Astrocyte of the cerebellum (primary cell): ENCODE data around the gene LRP5.
A peak's percentile ranks its signal among the peaks of the same experiment; 100 is the strongest.

Source experiments
- DNase-seq: peaks from one replicate; pipeline ENCODE4 v3.0.0-alpha.2; 2011; ENCODE audit warnings: low read depth
- H3K4me3 ChIP-seq: 2 replicates; pipeline ENCODE4 v1.5.1; 2011; ENCODE audit warnings: mild to moderate bottlenecking, low read depth, low read length, moderate library complexity
- in situ Hi-C: cut with HindIII; loops from 2 replicates; pipeline ENCODE4 v1.10.0; 2017; ENCODE audit warnings: low sequenced_read_pairs
- TF ChIP-seq, protein P1 (sequence below): IDR thresholded peaks from 2 replicates; pipeline ENCODE4 v1.5.1; 2012; ENCODE audit warnings: low read length, low read depth, moderate library complexity, mild to moderate bottlenecking; ENCODE audit errors: missing control alignments

LRP5 gene

DNA sequence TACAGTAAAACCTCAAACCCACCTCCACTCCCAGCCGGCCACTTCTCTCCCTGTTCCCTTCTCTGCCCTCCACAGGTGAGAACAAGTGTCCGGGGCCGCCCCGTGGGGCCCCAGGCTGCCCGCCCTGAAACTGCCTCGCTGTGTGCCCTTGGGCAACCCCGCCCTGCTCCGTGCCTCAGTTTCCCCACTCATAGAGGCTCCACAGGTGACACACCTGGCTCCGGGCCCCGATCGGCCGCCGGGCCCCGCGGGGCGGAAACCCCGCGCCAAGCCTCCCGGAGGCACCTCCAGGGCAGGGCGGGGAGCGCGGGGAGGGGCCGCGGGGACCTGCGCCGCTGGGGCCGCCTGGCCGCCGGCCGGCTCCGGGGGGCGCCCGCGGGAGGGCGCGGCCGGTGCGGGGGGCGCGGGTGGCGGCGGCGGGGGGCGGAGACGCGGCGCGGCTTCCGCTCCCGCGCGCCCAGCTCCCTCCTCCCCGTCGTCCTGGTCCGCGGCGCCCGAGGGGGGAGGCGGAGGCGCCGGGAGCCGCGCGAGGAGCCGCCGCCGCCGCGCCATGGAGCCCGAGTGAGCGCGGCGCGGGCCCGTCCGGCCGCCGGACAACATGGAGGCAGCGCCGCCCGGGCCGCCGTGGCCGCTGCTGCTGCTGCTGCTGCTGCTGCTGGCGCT, at the start of gene LRP5:
LRP5 (plus strand) TSS at position 475 of the 663 bp plus-strand sequence; CDS start at position 599, 124 bp downstream.
- DNase-seq: no peak
- in situ Hi-C loops: no loop called here
- peak within 1 kb of the TSS; percentile 59 for H3K4me3 ChIP-seq
- TF ChIP-seq, protein P1, sequence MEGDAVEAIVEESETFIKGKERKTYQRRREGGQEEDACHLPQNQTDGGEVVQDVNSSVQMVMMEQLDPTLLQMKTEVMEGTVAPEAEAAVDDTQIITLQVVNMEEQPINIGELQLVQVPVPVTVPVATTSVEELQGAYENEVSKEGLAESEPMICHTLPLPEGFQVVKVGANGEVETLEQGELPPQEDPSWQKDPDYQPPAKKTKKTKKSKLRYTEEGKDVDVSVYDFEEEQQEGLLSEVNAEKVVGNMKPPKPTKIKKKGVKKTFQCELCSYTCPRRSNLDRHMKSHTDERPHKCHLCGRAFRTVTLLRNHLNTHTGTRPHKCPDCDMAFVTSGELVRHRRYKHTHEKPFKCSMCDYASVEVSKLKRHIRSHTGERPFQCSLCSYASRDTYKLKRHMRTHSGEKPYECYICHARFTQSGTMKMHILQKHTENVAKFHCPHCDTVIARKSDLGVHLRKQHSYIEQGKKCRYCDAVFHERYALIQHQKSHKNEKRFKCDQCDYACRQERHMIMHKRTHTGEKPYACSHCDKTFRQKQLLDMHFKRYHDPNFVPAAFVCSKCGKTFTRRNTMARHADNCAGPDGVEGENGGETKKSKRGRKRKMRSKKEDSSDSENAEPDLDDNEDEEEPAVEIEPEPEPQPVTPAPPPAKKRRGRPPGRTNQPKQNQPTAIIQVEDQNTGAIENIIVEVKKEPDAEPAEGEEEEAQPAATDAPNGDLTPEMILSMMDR: no peak

DNA sequence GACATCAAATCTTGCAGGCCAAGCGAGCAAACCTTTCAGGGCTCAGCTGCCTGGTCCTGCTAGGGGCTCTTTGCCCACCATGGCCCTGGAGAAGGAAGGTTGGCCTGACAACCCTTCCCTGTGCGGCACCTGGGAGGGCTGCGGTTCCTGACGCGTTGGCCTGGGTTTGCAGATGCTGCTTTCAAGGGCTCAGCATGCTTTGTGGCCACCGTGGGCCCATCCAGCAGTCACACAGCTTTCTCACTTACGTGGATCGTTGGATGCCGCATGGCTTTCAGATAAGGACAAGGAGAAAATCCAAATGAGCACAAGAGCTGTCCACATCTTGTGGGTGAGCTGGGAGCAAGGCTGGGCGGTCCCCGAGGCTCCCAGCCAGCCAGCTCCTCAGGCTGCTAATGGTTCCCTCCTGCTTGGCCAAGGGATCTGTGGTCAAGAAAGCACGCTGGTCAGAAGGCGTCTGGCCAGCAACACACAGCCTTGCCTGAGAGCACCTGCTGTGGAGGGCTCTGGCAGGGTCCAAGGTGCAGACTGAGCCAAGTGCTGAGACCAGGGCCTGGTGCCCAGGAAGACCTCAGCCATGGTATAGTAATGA, 48.9 kb upstream of the LRP5 start:
- TF ChIP-seq, protein P1: no peak
- H3K4me3 ChIP-seq: no peak overlapping the region
- DNase-seq: peak; percentile 34
- in situ Hi-C loops: no loop called here

DNA sequence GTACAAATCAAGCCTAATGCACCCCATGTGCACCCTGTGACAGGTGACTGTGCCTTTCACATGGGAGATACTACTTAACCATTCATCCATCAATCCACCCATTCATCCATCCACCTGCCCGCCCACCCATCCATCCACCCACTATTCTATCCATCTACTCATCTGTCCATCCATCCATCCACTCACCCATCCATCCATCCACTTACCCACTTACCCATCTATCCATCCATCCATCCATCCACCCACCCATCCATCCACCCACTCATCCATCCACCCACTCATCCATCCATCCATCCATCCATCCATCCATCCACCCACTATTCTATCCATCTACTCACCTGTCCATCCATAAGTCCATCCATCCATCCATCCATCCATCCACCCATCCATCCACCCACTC, 48.1 kb upstream of the LRP5 start:
- DNase-seq: no peak
- TF ChIP-seq, protein P1: no peak
- in situ Hi-C loops: no loop called here
- no peak overlapping the region for H3K4me3 ChIP-seq

DNA sequence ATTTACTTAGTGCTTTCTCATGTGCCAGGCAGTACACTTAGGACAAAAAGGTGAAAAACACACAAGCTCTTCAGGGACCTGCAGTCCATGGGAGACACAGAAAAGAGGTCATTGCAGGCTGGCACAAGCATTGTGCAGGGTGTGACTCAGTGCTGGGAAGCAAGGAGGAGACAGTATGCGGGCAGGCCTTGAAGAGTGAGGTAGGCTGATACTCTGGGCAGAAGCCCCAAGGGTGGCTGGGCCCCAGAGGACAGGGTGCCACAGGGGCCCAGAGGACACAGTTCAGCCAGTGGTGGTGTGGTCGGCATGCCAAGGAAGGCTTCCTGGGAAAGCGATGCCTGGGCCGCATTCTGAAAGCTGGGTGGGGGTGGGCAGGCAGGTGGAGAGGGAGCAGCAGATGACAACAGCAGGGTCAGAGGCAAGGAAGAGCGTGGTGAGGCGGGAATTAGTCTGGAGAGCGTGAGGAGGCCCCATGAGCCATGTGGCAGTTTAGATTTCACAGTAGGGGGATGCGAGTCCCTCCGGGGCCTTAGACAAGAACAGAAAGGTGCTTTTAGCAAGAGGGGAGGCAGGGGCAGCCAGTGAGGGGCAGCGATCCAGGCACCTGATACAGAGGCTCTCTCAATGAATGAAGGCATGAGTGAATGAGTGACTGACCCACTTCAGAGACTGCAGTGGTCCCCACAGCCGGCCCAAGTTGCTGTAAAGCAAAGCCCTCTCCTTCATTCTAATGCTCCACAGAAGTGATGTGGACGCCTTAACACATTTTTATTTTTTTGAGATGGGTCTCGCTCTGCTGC, 47.5 kb upstream of the LRP5 start:
- in situ Hi-C loops: loop anchor here (5.0 kb wide), 1 partner anchor 53 kb away; the partner anchor contains the start of gene KMT5B
- H3K4me3 ChIP-seq: no peak overlapping the region
- TF ChIP-seq, protein P1: no peak
- DNase-seq: no peak

DNA sequence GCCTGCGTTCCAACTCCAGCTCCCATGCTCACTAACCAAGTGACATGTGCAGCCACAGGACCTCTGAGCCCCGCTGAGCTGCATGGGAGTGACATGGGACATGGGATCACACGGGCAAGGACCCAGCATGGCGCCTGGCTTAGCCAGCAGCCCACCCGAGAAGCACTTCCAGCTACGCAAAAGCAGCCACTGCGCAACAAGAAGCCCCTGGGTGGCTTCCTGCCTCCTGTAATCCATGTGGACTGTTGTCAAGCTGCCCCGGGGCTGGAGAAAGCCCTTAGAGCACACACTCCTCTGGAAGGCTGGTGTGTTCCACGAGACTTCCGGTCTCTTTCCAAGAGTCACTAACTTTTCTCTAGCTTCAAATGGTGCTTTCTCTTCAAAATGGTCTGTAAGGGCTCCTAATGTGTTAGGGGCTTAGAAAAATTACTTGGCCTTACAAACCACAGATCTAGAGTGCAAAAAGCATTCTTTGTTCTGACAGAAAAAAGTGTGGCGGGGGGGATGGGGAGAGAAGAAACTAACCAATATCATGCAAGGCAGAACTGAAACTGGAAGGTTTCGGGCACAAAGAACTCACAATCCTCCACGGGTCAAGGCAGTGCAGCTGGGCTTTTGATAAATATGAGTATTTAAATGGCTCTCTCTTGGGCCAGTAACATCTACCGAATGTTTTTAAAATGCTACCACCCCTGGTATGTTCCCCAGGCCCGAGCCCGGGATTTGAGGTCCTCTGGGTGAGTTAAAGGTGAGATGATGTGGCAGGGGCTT, 46.1 kb upstream of the LRP5 start:
- H3K4me3 ChIP-seq: no peak overlapping the region
- in situ Hi-C loops: loop anchor here (5.0 kb wide), 1 partner anchor 54 kb away; the partner anchor contains the start of gene KMT5B
- TF ChIP-seq, protein P1: no peak

More for the DNA sequence above, 46.1 kb upstream of the LRP5 start:
- no peak for DNase-seq
